Activated B cell treated with CpG ODN at 0.5 μM for 24 hours (primary cell): ENCODE data around the gene PARVB. TPM values are rescaled to one million over a fixed set of nuclear protein-coding genes. Genes with fewer than 3 reads are reported as not detected.

Experiments used
- ATAC-seq: fragments of 200-7000 bp; cut with Tn5 transposase; one replicate; pipeline ENCODE4 v1.10.0; 2021; ENCODE audit warnings: low read depth, mild to moderate bottlenecking, moderate library complexity
- CTCF ChIA-PET: fragments of 350-600 bp; sonication (Branson Sonifier 250); formaldehyde crosslinking; loops from one replicate; lab custom pipeline; 2021; ENCODE audit warnings: antibody characterized with exemption; lab: Charles Lee
- POLR2A ChIA-PET: fragments of 350-600 bp; sonication (Branson Sonifier 250); formaldehyde crosslinking; loops from one replicate; lab custom pipeline; 2021; ENCODE audit warnings: antibody characterized with exemption; lab: Charles Lee
- DNase-seq: peaks from one replicate; pipeline ENCODE4 v3.0.0; 2022
- H3K27ac Mint-ChIP-seq: one replicate; pipeline ENCODE4 v1.8.0; 2020; ENCODE audit warnings: mixed read lengths
- H3K27me3 Mint-ChIP-seq: one replicate; pipeline ENCODE4 v1.8.0; 2021; ENCODE audit warnings: mixed read lengths
- H3K36me3 Mint-ChIP-seq: one replicate; pipeline ENCODE4 v1.8.0; 2021; ENCODE audit warnings: low read depth, mixed read lengths
- H3K4me1 Mint-ChIP-seq: one replicate; pipeline ENCODE4 v1.8.0; 2021; ENCODE audit warnings: mixed read lengths
- H3K4me3 Mint-ChIP-seq: one replicate; pipeline ENCODE4 v1.8.0; 2020; ENCODE audit warnings: mild to moderate bottlenecking, mixed read lengths
- H3K9me3 Mint-ChIP-seq: one replicate; pipeline ENCODE4 v1.8.0; 2020; ENCODE audit warnings: mixed read lengths
- intact Hi-C: fragments of 100-400 bp; cut with micrococcal nuclease; formaldehyde crosslinking; loops from one replicate; pipeline ENCODE4 v1.15.1; 2024
- total RNA-seq: library from RNA; stranded (reverse); gene quantifications from 2 replicates; pipeline ENCODE4 v1.2.3, GENCODE V29; 2022
- TF ChIP-seq, protein P1 (sequence below): fragments of 200-600 bp; IDR thresholded peaks from one replicate; pipeline ENCODE4 v1.8.0; 2022; ENCODE audit warnings: antibody characterized with exemption, mild to moderate bottlenecking

The PARVB gene
- total RNA-seq, 1 donor from 2014 or later, result 53.5 TPM

DNA sequence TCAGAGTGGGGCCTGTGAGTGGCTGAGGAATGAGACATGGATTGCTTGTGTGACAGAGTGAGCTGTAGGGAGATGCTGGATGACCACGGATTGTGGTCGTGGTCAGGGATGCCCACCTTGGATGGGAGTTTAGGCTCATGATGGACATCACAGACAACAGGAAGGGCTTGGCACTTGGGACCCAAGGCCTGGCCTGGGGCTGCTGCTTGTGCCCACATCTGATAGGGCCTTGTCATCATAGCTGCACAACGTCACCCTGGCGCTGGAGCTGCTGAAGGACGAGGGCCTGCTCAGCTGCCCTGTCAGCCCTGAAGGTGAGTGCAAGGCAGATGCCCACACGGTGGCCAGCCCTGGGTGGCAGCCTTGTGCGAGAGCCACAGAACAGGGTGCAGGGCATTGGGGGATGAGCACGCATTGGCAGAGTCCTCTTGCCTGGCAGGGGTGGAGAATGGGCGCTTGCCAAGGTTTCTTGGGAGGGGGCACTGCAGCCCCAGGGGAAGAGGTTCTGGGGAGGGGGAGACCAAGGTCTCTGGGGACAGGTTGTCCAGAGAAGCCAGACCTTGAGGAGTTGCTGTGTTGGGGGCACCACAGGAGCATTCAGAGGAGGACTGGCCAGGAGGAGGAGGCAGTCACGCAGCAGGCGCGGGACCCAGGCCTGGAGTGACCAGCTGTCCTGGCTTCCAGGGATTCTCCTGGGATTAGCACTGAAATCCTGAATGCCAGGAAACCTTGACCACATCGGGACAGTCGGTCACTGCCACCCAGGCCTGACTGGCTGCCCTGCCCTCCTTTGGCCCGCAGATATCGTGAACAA is 181.6 kb downstream of the PARVB start:
- H3K4me3 Mint-ChIP-seq, result peak overlapping the region; percentile 42
- peaks cover 56% of the 10 kb centered on the region for H3K36me3 Mint-ChIP-seq
- TF ChIP-seq, protein P1, sequence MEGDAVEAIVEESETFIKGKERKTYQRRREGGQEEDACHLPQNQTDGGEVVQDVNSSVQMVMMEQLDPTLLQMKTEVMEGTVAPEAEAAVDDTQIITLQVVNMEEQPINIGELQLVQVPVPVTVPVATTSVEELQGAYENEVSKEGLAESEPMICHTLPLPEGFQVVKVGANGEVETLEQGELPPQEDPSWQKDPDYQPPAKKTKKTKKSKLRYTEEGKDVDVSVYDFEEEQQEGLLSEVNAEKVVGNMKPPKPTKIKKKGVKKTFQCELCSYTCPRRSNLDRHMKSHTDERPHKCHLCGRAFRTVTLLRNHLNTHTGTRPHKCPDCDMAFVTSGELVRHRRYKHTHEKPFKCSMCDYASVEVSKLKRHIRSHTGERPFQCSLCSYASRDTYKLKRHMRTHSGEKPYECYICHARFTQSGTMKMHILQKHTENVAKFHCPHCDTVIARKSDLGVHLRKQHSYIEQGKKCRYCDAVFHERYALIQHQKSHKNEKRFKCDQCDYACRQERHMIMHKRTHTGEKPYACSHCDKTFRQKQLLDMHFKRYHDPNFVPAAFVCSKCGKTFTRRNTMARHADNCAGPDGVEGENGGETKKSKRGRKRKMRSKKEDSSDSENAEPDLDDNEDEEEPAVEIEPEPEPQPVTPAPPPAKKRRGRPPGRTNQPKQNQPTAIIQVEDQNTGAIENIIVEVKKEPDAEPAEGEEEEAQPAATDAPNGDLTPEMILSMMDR, result no peak
- ChIA-PET POLR2A (interaction anchor here (1.3 to 2.7 kb wide), 2 partner anchors 14 to 24 kb away, joined by 11 to 18 read pairs; no protein-coding TSS in a partner anchor), CTCF (interaction anchor here (1.2 to 1.3 kb wide), 3 partner anchors 11 to 212 kb away, joined by 3 to 4 read pairs (median 4); no protein-coding TSS in a partner anchor)
- no peak overlapping the region for H3K27ac Mint-ChIP-seq
- H3K4me1 Mint-ChIP-seq, result peaks cover 47% of the 10 kb centered on the region
- peaks cover 4% of the 10 kb centered on the region for H3K9me3 Mint-ChIP-seq
- DNase-seq, result no peak
- no peak for ATAC-seq
- intact Hi-C loops, result no loop called here
- no peaks in the 10 kb centered on the region for H3K27me3 Mint-ChIP-seq

DNA sequence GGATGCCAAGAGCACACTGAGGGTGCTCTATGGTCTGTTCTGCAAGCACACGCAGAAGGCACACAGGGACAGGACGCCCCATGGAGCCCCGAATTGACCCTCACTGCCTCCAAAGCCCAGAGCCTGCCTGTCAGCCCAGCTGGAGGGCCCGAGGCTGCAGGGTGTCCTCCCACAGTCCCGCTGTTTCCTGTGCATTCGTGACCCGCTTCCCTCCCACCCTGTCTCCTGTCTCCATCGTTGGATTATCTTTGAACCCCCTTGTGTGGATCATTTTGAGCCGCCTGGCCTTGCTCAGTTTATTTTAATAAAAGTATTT is 182.2 kb downstream of the PARVB start:
- POLR2A ChIA-PET, result interaction anchor here (2.7 kb wide), 1 partner anchor 24 kb away, joined by 18 read pairs; no protein-coding TSS in a partner anchor
- TF ChIP-seq, protein P1, result no peak
- DNase-seq (no peak), ATAC-seq (no peak)
- peaks cover 4% of the 10 kb centered on the region for H3K9me3 Mint-ChIP-seq
- intact Hi-C loops, result no loop called here
- no peaks in the 10 kb centered on the region for H3K27me3 Mint-ChIP-seq
- no peak overlapping the region for H3K4me3 Mint-ChIP-seq
- no peak overlapping the region for H3K27ac Mint-ChIP-seq
- H3K36me3 Mint-ChIP-seq, result peaks cover 55% of the 10 kb centered on the region
- peaks cover 49% of the 10 kb centered on the region for H3K4me1 Mint-ChIP-seq
- CTCF ChIA-PET, result no interaction called here

DNA sequence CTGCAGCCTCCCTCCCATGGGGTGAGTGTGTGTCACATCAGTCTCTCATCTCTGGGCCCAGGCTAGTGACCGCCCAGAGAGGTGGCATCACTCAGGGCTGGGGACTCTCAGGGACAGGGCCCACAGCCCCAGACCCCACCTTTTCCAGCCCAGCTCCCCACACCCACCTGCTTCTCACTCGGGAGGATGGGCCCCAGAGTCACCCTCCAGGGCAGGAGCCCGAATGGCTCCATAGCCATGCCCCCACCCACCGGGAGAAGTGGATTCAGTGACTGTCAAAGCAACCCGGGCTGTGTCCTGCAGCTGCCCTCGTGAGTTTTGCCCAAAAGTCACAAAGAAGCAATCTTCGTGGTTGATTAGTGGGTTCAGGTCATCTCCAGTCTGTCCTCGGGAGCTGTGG is 182.6 kb downstream of the PARVB start:
- Mint-ChIP-seq H3K9me3 (peaks cover 4% of the 10 kb centered on the region), H3K4me1 (peaks cover 52% of the 10 kb centered on the region), H3K4me3 (no peak overlapping the region), H3K36me3 (peaks cover 51% of the 10 kb centered on the region), H3K27ac (peak overlapping the region; percentile 51), H3K27me3 (no peaks in the 10 kb centered on the region)
- ATAC-seq (no peak), DNase-seq (no peak)
- POLR2A ChIA-PET, result interaction anchor here (2.7 kb wide), 1 partner anchor 25 kb away, joined by 18 read pairs; no protein-coding TSS in a partner anchor
- TF ChIP-seq, protein P1, result no peak
- intact Hi-C loops, result no loop called here
- CTCF ChIA-PET, result no interaction called here

DNA sequence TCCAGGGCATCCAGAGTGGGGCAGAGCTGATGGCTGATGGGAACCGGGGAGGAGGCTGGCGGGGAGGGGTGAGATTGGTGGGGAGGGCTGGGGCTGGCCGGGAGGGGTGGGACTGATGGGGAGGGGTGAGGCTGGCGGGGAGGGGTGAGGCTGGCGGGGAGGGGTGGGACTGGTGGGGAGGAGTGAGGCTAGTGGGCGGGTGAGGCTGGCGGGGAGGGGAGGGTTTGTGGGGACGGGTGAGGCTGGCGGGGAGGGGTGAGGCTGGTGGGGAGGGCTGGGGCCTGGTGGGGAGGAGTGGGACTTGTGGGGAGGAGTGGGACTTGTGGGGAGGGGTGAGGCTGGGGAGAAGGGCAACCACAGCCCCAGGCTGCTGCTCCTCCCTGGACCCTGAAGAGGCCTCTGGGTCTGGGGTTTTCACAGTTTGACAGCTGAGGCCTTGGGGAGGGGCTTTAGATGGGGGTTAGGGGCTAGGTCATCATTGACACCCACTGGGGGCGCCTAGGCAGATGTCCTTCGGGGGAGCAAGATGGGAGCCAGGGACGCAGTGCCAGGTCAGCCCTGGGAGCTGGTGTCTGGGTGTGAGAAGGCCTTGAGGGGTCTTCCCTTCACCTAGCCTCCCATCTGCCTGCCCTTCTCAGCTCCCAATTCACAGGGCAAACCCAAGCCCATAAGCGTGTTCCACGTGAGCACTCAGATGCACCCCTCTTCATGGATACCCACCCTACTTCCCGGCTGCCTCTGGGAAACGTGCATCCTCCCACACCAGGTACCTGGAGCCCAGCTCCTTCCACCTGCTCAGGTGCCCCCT is 183.3 kb downstream of the PARVB start:
- Mint-ChIP-seq H3K36me3 (peaks cover 44% of the 10 kb centered on the region), H3K27me3 (no peaks in the 10 kb centered on the region), H3K9me3 (peaks cover 4% of the 10 kb centered on the region), H3K4me3 (no peak overlapping the region), H3K4me1 (peaks cover 52% of the 10 kb centered on the region), H3K27ac (peak overlapping the region; percentile 51)
- intact Hi-C loops, result no loop called here
- ChIA-PET CTCF (no interaction called here), POLR2A (interaction anchor here (0.6 to 1.5 kb wide), 2 partner anchors 16 to 27 kb away, joined by 3 to 5 read pairs; partner anchors contain the start of gene PARVG)
- no peak for ATAC-seq
- DNase-seq, result no peak
- TF ChIP-seq, protein P1, result no peak

DNA sequence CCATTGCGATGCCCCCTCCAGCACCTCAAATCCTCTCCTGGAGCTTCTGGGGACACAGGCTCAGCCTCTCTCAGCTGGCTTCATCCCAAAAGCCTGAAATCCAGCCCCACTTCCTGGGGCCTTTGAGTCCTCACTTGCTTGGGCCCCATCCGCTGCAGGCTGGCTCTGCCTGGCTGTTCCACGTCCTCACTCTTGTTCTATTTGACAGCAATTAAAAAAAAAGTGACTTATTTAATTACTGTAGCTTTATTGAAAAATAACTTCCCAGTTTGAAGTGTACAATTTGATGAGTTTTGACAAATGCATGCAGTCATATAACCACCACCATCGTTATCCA is 183.8 kb downstream of the PARVB start:
- Mint-ChIP-seq H3K4me1 (peaks cover 52% of the 10 kb centered on the region), H3K27me3 (no peaks in the 10 kb centered on the region), H3K4me3 (no peak overlapping the region), H3K9me3 (peaks cover 4% of the 10 kb centered on the region), H3K27ac (no peak overlapping the region), H3K36me3 (peaks cover 38% of the 10 kb centered on the region)
- ATAC-seq, result no peak
- no peak for DNase-seq
- ChIA-PET POLR2A (interaction anchor here (0.6 to 1.5 kb wide), 2 partner anchors 16 to 28 kb away, joined by 3 to 5 read pairs; partner anchors contain the start of gene PARVG), CTCF (no interaction called here)
- intact Hi-C loops, result no loop called here
- TF ChIP-seq, protein P1, result no peak
